GM18870 (cell line): ENCODE results near the gene ATP2B2.

Experiments used
- ATAC-seq: cut with Tn5 transposase; IDR thresholded peaks from one replicate; pipeline ENCODE4 v1.9.1; 2021; ENCODE audit warnings: moderate library complexity; ENCODE audit not compliant: unreplicated experiment

The ATP2B2 gene

DNA sequence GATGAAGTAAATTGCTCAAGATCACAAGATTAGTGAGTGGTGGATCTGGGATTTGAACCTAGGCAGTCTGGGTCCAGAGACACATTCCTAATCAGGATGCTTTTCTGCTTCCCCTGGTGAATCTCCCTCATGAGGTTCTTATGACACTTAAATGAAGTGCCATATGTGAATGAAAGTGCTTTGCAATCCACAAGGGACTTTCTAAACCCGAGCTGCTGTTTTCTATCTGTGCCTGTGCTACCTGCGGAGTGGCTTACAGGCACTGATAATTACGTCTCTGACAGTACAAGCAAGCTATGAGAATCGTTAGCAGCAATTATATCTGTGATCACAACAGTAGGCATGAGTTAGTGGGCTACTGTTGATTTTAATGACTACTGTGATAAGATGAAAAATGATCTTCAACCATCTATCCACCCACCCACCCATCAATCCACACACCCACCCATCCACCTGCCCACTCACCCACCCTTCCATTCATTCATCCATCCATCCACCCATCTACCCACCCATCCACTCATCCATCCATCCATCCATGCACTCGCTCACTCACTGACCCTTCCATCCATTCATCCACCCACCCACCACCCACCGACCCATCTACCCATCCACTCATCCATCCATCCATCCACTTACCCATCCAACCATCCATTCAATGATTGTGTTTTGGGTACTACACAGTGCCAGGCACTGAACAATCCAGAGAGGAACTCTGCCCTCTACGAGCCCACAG, 51.8 kb downstream of the ATP2B2 start:
- ATAC-seq: no peak

DNA sequence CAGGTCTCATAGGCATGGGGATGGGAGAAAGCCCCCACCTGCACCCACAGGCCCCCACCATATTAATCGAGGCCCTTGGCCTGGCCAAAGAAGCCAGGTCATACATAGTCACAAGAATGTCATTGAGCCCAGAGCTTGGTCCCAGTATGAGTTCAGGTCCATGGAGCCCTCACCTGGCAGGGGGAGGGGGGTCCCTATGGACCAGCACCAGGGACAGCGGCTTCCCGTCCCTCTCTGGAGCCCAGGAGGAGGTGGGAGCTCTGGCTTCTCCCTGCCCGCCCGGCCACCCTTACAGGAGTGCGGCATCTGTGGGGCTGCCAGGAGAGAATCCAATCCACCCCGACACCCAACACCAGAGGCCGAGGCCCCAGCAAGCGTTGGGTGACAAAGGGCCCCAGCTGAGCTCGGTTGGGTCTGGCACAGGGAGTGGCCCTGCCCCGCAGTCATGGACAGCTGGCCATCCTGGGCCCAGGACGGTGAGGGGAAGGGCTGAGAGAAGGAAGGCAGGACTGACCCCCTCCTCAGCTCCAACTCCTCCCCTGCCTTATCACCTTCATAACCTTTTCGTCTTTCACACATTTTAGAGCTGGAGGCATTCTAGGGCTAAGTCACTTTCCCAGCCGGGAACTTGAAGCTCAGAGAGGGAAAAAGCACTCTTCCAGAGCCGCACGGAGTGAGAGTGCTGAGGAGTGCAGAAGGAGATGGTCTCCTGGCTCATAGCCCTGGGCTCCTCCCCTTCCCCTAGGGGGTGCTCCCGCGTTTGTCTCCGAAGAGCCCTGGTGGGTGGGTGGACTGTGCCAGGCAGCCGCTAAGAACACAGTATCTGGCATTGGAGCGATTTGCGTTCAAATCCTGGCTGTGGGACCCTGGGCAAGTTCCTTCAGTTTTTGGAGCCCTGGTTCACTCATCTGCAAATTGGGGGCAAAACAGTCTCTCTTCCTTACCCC, 54.6 kb downstream of the ATP2B2 start:
- ATAC-seq: no peak

DNA sequence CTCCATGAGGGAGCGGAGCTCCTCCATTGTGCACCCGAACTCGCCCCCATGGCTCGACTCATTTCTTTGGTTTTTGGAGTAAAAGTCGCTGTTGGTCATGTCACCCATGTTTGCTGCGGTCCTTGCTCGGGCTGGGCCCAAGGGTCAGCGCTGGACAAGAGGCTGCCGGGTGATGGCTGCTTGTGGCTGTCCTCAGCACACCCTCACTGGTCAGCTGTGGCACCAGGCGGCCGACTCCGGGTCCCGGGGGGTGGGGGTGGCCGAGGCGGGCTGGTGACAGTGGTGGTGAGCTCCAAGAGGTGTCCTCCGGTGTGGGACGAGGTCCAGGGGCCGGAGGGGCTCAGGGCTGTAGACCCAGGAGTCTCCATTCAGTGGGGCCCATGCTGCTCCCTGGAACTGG, 56.0 kb downstream of the ATP2B2 start:
- no peak for ATAC-seq

DNA sequence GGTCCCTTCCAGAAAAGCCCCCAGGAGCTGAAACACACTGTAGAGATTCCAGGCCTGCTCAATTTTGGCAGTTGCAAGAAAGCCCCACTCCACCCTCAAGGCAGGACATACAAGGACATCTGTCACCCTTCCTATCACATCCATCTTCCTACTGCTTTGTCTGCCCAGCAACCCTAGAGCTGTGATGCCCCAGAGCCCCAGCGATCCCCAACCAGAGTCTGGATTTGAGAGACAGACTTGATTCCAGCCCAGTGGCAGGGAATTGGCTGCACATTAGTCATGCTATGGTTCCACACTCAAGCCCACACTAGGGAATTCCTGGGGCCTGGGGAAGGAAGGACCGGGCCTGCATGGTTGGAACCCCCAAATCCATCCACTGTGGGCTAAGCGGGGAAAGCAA, 56.8 kb downstream of the ATP2B2 start:
- no peak for ATAC-seq

DNA sequence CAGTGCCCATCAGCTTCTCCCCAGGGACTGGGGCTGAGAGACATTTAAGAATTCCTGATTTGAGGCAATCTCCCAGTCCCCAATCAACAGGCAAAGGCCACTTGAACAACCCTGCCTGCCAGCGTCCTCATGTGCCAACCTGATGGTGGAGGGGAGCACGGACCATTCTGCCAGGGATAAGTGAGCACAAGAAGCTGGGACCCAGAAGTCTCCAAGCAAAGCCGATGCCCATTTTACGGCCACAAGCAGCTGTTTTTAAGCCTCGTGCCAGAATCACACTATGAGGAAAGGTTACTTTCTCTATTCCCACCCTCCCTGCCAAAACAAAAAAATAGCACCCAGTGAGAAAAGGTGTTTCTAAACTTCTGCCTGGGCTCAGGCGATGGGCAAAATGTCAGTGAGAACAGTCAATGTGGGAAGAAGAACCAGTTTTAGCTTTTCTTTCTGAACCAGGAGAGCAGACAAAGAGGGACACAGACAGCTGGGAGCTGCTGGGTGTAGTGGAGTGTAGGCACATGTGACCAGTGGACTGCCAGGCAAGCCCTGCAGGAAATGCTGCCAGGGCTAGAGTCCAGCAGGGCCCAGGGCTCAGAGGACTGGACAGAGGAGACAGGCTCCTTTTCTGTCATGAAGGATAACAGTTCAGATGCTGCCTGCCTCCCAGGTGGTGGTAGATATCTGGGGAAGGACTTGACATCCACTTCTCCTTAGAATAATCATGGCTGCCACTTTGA, 57.7 kb downstream of the ATP2B2 start:
- no peak for ATAC-seq

- ATAC-seq: no peak
Measured at GRCh38 chr3:10447110-10447509, 58.3 kb downstream of the ATP2B2 start.

DNA sequence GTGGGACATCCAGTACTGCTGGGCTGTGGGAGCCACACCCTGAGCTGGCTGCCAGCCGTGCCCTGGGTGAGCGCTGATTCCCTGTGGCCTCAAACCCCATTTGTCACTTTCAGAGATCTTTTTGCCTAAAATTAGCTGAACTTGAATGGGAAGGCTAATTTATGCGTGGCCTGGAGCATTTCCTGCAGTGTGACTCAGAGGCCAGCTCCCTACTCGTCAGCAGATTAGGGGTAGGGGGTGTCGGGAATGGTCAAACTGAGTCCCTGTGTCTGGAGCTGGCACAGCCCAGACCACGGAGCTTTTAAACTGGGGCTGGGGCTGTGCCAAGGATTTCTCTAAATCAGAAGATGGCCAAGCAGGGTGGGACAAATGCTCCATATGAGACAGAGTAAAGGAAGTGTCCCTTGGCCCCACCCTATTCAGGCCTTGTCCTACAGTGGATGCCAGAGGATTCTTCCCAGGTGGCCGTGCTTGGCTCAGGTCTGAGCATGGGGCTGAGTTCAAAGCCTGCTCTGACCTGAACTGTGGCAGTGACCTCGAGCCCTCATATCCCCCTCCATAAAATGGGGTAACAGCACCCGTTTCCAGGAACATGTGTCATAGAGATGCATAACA, 59.7 kb downstream of the ATP2B2 start:
- ATAC-seq: no peak

DNA sequence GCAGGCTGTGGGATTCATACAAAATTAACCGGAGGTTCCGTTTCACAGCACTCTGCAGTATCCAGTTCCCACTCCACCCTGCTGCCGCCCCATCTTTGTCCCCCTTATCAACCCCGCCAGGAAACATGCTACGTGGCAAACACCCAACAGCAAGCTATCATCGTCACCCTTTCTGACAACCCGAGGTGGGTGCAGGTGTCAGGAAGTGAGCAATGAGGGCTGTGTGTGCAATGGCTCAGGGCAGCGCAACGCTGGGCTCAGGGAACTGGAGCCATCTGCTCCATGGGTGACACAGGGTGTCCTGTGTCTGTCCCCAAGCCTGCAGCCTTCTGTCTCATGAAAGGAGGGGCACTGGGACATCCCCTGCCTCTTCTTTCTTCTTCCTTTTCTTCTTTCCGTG, 60.9 kb downstream of the ATP2B2 start:
- no peak for ATAC-seq

- ATAC-seq: no peak
Measured at GRCh38 chr3:10444110-10444429, 61.3 kb downstream of the ATP2B2 start.

GRCh38 chr3:10443272-10444109, 61.9 kb downstream of the ATP2B2 start:
- ATAC-seq: no peak

DNA sequence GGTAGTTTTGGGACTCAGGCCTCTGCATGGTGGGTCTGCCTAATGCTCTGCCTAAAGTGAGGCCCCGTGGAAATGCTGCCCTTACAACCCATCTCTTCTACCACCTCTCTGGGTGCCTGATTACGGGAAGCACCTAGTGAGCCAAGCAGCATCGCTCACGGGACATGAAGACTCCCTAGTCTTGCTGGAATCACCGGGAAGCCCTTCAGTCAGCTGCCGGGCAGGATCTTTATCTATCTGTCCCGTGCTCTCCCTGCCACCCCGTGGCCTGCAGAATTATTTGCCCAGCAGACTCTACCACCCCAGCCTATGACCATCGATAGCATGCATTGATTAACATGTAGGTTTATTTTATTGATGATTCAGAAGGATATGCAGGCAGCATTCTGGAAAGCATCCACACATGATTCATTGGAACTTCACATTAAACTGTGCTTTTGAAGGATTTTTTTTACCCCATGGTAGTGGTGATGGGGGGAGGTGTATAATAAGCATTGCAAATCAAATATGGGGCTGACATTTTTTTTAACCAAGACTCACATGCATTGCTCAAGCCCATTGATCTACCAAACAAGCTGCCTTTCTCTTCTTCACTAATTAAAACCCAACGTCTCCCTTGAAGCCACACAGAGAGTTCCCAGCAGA, 63.1 kb downstream of the ATP2B2 start:
- ATAC-seq: no peak

DNA sequence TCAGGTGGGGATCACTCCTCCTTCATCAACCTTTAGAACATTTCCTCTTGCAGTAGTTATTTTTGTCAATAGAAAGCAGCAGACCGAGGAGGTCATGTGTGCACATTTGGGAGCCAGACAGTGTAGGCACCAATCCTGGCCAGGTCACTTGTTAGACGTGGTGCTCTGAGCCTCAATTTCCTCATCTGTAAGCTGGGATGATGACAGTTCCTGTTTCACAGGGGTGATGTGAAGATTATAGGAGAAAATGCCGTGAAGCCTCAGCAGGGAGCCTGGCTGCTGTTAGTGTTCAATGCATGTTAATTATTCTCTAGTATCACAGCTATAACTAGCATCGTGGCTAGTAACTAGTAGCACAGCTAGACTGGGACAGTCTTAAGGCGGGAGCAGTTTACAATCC, 64.7 kb downstream of the ATP2B2 start:
- no peak for ATAC-seq

DNA sequence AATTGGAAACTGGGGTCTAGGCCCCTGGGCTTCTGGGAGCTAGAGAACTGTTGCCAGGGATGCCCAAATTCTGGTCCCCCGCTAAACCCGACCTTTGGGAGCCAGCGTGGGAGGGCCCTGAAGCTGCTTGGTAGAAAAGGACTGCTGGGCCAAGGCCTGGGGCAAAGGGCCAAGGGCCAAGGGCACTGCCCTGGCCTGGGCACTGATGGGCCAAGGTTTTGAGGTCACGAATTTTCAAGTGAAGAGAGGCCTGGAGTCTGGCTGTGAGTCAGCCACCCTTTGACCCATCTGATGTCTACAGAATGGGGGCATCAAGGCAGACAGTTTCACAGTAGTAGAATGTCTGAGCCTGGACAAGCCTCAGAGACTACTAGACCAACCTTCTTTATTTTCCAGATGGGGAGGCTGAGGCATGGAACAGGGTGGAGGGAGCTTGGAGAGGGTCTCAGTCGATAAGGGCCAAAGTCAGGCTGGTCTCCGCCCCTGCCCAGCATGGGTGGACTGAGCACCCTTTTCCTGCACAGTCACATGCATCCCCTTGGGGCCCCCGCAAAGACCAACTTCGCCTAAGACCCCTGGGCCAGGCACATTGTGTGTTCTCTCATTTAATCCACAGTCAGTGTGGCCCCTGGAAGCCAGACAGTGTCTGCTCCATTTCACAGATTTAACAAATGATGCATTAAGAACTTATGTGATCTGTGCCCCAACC, 66.3 kb downstream of the ATP2B2 start:
- no peak for ATAC-seq

GRCh38 chr3:10437995-10438901, 67.1 kb downstream of the ATP2B2 start:
- no peak for ATAC-seq

- ATAC-seq: peak; percentile 66
Measured at GRCh38 chr3:10437272-10437994, 68.0 kb downstream of the ATP2B2 start.

- ATAC-seq: no peak
Measured at GRCh38 chr3:10435850-10436249, 69.5 kb downstream of the ATP2B2 start.

GRCh38 chr3:10434938-10435336, 70.4 kb downstream of the ATP2B2 start:
- ATAC-seq: no peak
